SK-N-SH (cell line): Measurements from ENCODE around the gene CA9. TPM values are rescaled to one million over a fixed set of nuclear protein-coding genes. Genes with fewer than 3 reads are reported as not detected.

ENCODE experiments used
- CTCF ChIA-PET: fragments of 300-600, 350-600 bp; formaldehyde crosslinking; extraction: SDS; loops from one replicate; lab custom pipeline; 2021; lab: Yijun Ruan, JAX
- POLR2A ChIA-PET: fragments of 350-600 bp; sonication (Branson Sonifier 250); formaldehyde crosslinking; extraction: SDS; loops from one replicate; lab custom pipeline; 2020; ENCODE audit warnings: antibody characterized with exemption, inconsistent platforms; lab: Yijun Ruan, JAX
- DNase-seq: peaks from one replicate; pipeline ENCODE4 v3.0.0; 2012
- H2AFZ ChIP-seq: fragments of 200-600 bp; sonication (generic); 2 replicates; pipeline ENCODE4 v1.8.1; 2016; ENCODE audit warnings: antibody characterized with exemption, mild to moderate bottlenecking, low read depth
- H3F3A ChIP-seq: fragments of 200-600 bp; sonication (generic); replicated peaks from 2 replicates; pipeline ENCODE3; 2016; ENCODE audit warnings: antibody characterized with exemption, mild to moderate bottlenecking; ENCODE audit not compliant: insufficient read depth
- H3K27ac ChIP-seq, 2 experiments: fragments of 200-500 bp in 1 of 2; fragments of 200-600 bp in 1 of 2; sonication (Bioruptor generic) in 1 of 2; sonication (generic), shearing (Covaris generic) in 1 of 2; 2 replicates each; pipeline versions ENCODE4 v1.5.1 to v1.6.1; 2014 to 2016; ENCODE audit warnings: low read depth in 2 of 2, inconsistent platforms in 1 of 2, low read length in 1 of 2, mild to moderate bottlenecking in 1 of 2, mixed read lengths in 1 of 2
- H3K27me3 ChIP-seq: fragments of 200-600 bp; sonication (generic), shearing (Covaris generic); 2 replicates; pipeline ENCODE4 v1.6.1; 2016; ENCODE audit warnings: mixed run types; ENCODE audit not compliant: insufficient read depth
- H3K36me3 ChIP-seq, 2 experiments: fragments of 200-500 bp in 1 of 2; fragments of 200-600 bp in 1 of 2; sonication (Bioruptor generic) in 1 of 2; sonication (generic) in 1 of 2; replicated peaks in 1 of 2; 2 replicates each; pipeline versions ENCODE3 to v1.5.1; 2014 to 2016; ENCODE audit warnings: low read length in 1 of 2, mild to moderate bottlenecking in 1 of 2; ENCODE audit not compliant: insufficient read depth in 2 of 2, control insufficient read depth in 1 of 2
- H3K4me1 ChIP-seq, 2 experiments: fragments of 200-500 bp in 1 of 2; fragments of 200-600 bp in 1 of 2; sonication (Bioruptor generic) in 1 of 2; sonication (generic), shearing (Covaris generic) in 1 of 2; 2 replicates each; pipeline versions ENCODE4 v1.5.1 to v1.6.1; 2014 to 2016; ENCODE audit warnings: low read depth in 1 of 2, low read length in 1 of 2, mixed run types in 1 of 2; ENCODE audit not compliant: insufficient read depth in 2 of 2, control insufficient read depth in 1 of 2
- H3K4me2 ChIP-seq: fragments of 200-600 bp; sonication (generic), shearing (Covaris generic); 2 replicates; pipeline ENCODE4 v1.6.1; 2017; ENCODE audit warnings: mixed run types
- H3K4me3 ChIP-seq, 2 experiments: fragments of 200-500 bp in 1 of 2; fragments of 200-600 bp in 1 of 2; sonication (Bioruptor generic) in 1 of 2; sonication (generic), shearing (Covaris generic) in 1 of 2; 2 replicates each; pipeline versions ENCODE4 v1.5.1 to v1.8.1; 2014 to 2016; ENCODE audit warnings: low read depth in 2 of 2, inconsistent platforms in 1 of 2, low read length in 1 of 2, mild to moderate bottlenecking in 1 of 2, mixed read lengths in 1 of 2, moderate library complexity in 1 of 2
- H3K79me2 ChIP-seq: fragments of 200-600 bp; sonication (generic); 2 replicates; pipeline ENCODE4 v1.8.1; 2017; ENCODE audit warnings: mild to moderate bottlenecking; ENCODE audit not compliant: insufficient read depth
- H3K9ac ChIP-seq: fragments of 200-600 bp; sonication (generic); 2 replicates; pipeline ENCODE4 v1.6.1; 2017; ENCODE audit warnings: mixed run types
- H3K9me2 ChIP-seq: fragments of 200-600 bp; sonication (generic); 2 replicates; pipeline ENCODE4 v1.6.1; 2017; ENCODE audit warnings: mixed run types
- H3K9me3 ChIP-seq: fragments of 200-600 bp; sonication (generic); 2 replicates; pipeline ENCODE4 v1.6.1; 2017; ENCODE audit warnings: mixed run types, mild to moderate bottlenecking, moderate library complexity
- H4K20me1 ChIP-seq: fragments of 200-600 bp; sonication (generic); 2 replicates; pipeline ENCODE4 v1.6.1; 2017; ENCODE audit warnings: mild to moderate bottlenecking, mixed run types; ENCODE audit not compliant: insufficient read depth
- CTCF ChIP-seq: fragments of 200-600 bp; sonication (generic); IDR thresholded peaks from 2 replicates; pipeline ENCODE4 v1.6.1; 2017; ENCODE audit warnings: antibody characterized with exemption, mild to moderate bottlenecking, moderate library complexity
- EP300 ChIP-seq, 2 experiments: IDR thresholded peaks; 2 replicates each; pipeline versions ENCODE4 v1.4.0 to v1.6.1; 2012; ENCODE audit warnings: borderline replicate concordance in 1 of 2, low read depth in 1 of 2, low read length in 1 of 2
- FOXJ3 ChIP-seq: sonication (generic); formaldehyde crosslinking; IDR thresholded peaks from 2 replicates; pipeline ENCODE4 v1.5.1; 2020; ENCODE audit warnings: mild to moderate bottlenecking, missing genetic modification reagents
- GATA2 ChIP-seq: sonication (generic); formaldehyde crosslinking; IDR thresholded peaks from 2 replicates; pipeline ENCODE4 v1.5.0; 2020; ENCODE audit warnings: mild to moderate bottlenecking, missing genetic modification reagents
- JUND ChIP-seq: IDR thresholded peaks from 2 replicates; pipeline ENCODE4 v1.4.0; 2012
- MEF2A ChIP-seq: IDR thresholded peaks from 2 replicates; pipeline ENCODE4 v1.4.0; 2012; ENCODE audit warnings: low read depth, borderline replicate concordance
- MXI1 ChIP-seq: IDR thresholded peaks from 2 replicates; pipeline ENCODE4 v1.6.1; 2012; ENCODE audit warnings: mild to moderate bottlenecking, low read depth, low read length, improper control_type of control experiment
- NRF1 ChIP-seq: IDR thresholded peaks from 2 replicates; pipeline ENCODE4 v1.6.1; 2012; ENCODE audit warnings: low read depth, mild to moderate bottlenecking, low read length
- POLR2AphosphoS5 ChIP-seq: IDR thresholded peaks from 2 replicates; pipeline ENCODE4 v1.6.1; 2012; ENCODE audit warnings: low read depth, low read length
- RAD21 ChIP-seq: IDR thresholded peaks from 2 replicates; pipeline ENCODE4 v1.6.1; 2012; ENCODE audit warnings: mild to moderate bottlenecking, low read length
- REST ChIP-seq: IDR thresholded peaks from 2 replicates; pipeline ENCODE4 v1.6.1; 2012; ENCODE audit warnings: mild to moderate bottlenecking, low read depth, low read length, moderate library complexity
- RFX5 ChIP-seq: IDR thresholded peaks from 2 replicates; pipeline ENCODE4 v1.6.1; 2012; ENCODE audit warnings: mild to moderate bottlenecking, improper control_type of control experiment, low read length
- SIN3A ChIP-seq: IDR thresholded peaks from 2 replicates; pipeline ENCODE4 v1.6.1; 2012; ENCODE audit warnings: low read depth, mild to moderate bottlenecking, low read length, moderate library complexity, borderline replicate concordance
- TAF1 ChIP-seq: IDR thresholded peaks from 2 replicates; pipeline ENCODE4 v1.6.1; 2012; ENCODE audit warnings: low read depth, mild to moderate bottlenecking, low read length, moderate library complexity, borderline replicate concordance
- TEAD4 ChIP-seq: IDR thresholded peaks from 2 replicates; pipeline ENCODE4 v1.4.0; 2012; ENCODE audit warnings: mild to moderate bottlenecking, borderline replicate concordance; ENCODE audit not compliant: insufficient read depth
- YY1 ChIP-seq: IDR thresholded peaks from 2 replicates; pipeline ENCODE4 v1.4.0; 2012; ENCODE audit warnings: low read depth, mild to moderate bottlenecking
- ZBTB33 ChIP-seq: IDR thresholded peaks from 2 replicates; pipeline ENCODE4 v1.4.0; 2012; ENCODE audit warnings: low read depth, borderline replicate concordance
- WGBS: methylation state at CpG from one replicate; pipeline ENCODE4 v1.1.6; 2017; ENCODE audit warnings: low lambda C conversion rate; 5-methylcytosine and 5-hydroxymethylcytosine counted together
- polyA plus RNA-seq, 3 experiments: library from polyadenylated mRNA; depleted of rRNA; stranded (reverse); fragments of >200 nt; gene quantifications; 2 replicates each; pipeline ENCODE4 v1.2.3, GENCODE V29; 2012
- TF ChIP-seq, protein P1 (sequence below): IDR thresholded peaks from 2 replicates; pipeline ENCODE4 v1.4.0; 2012; ENCODE audit warnings: low read depth, borderline replicate concordance
- TF ChIP-seq, protein P2 (sequence below): IDR thresholded peaks from 2 replicates; pipeline ENCODE4 v1.4.0; 2012; ENCODE audit warnings: low read depth

The CA9 gene
- polyA plus RNA-seq, 1 of the 3 experiments (the other 2 are of a cell fraction): 1.4 TPM

GRCh38 chr9:35679766-35680330 lies 6.1 kb downstream of the CA9 start:
- Histone ChIP-seq H3K79me2 (no peaks in the 10 kb centered on the region), H3K9ac (no peak overlapping the region), H3K4me3 (no peak overlapping the region), H3K4me1 (peaks cover 4 to 7% of the 10 kb centered on the region in 2 experiments; a peak in 1 of 4 replicates), H3F3A (peaks cover 36% of the 10 kb centered on the region), H3K27ac (no peak overlapping the region), H4K20me1 (peaks cover 15% of the 10 kb centered on the region), H3K27me3 (no peaks in the 10 kb centered on the region), H3K36me3 (peaks cover 17 to 23% of the 10 kb centered on the region in 2 experiments), H2AFZ (no peak overlapping the region), H3K9me2 (no peaks in the 10 kb centered on the region), H3K4me2 (no peak overlapping the region), H3K9me3 (no peaks in the 10 kb centered on the region)
- TF ChIP-seq SIN3A (no peak), TEAD4 (no peak), EP300 (IDR thresholded peaks at IDR 0.05; ENCODE audit: borderline replicate concordance in 1 of 2, low read depth in 1 of 2, low read length in 1 of 2) (no peak), MEF2A (no peak), RFX5 (no peak), ZBTB33 (no peak), GATA2 (no peak), YY1 (no peak), POLR2AphosphoS5 (no peak), RAD21 (no peak), TAF1 (no peak), REST (no peak), MXI1 (no peak), FOXJ3 (CRISPR knock-in tag) (no peak), JUND (no peak), CTCF (no peak), NRF1 (no peak)
- TF ChIP-seq, protein P1, sequence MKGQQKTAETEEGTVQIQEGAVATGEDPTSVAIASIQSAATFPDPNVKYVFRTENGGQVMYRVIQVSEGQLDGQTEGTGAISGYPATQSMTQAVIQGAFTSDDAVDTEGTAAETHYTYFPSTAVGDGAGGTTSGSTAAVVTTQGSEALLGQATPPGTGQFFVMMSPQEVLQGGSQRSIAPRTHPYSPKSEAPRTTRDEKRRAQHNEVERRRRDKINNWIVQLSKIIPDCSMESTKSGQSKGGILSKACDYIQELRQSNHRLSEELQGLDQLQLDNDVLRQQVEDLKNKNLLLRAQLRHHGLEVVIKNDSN: no peak
- TF ChIP-seq, protein P2, sequence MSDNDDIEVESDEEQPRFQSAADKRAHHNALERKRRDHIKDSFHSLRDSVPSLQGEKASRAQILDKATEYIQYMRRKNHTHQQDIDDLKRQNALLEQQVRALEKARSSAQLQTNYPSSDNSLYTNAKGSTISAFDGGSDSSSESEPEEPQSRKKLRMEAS: no peak
- POLR2A ChIA-PET: interaction anchor here (1.0 to 1.7 kb wide), 2 partner anchors 11 to 22 kb away, joined by 3 to 4 read pairs; partner anchors contain the start of genes CCDC107 and RMRP
- CTCF ChIA-PET: interaction anchor here (0.9 to 1.2 kb wide), 4 partner anchors 21 to 76 kb away, joined by 3 to 6 read pairs (median 4); partner anchors contain the start of genes CCDC107 and RMRP
- 96% methylated on average over 8 of the region's 8 CpGs for WGBS
- no peak for DNase-seq
